Bronchial epithelial cell (primary cell): ENCODE data around the gene SLC4A5. TPM values are rescaled to one million over a fixed set of nuclear protein-coding genes. Genes with fewer than 3 reads are reported as not detected.

ENCODE experiments used
- DNase-seq: peaks from one replicate; pipeline ENCODE4 v3.0.0-alpha.2; 2010; ENCODE audit warnings: low read depth
- FAIRE-seq: peaks from 2 replicates; lab custom pipeline; 2011; peaks lifted over from hg19 to GRCh38; lab: Jason Lieb, UNC
- H3K27me3 ChIP-seq: 2 replicates; pipeline ENCODE4 v1.5.1; 2011; ENCODE audit warnings: low read length; ENCODE audit not compliant: control insufficient read depth, insufficient read depth
- H3K36me3 ChIP-seq: 2 replicates; pipeline ENCODE4 v1.5.1; 2011; ENCODE audit warnings: low read length; ENCODE audit not compliant: control insufficient read depth, insufficient read depth
- H3K4me3 ChIP-seq: 2 replicates; pipeline ENCODE4 v1.5.1; 2011; ENCODE audit warnings: mild to moderate bottlenecking, low read depth, low read length, control low read depth
- total RNA-seq: library from RNA; depleted of rRNA; stranded (reverse); fragments of >200 nt; gene quantifications from 2 replicates; pipeline ENCODE4 v1.2.1, GENCODE V29; 2014
- TF ChIP-seq, protein P1 (sequence below): IDR thresholded peaks from 2 replicates; pipeline ENCODE4 v1.5.1; 2011; ENCODE audit warnings: mild to moderate bottlenecking, moderate library complexity, low read length, control low read depth, inconsistent platforms; ENCODE audit not compliant: insufficient read depth, severe bottlenecking

Gene SLC4A5
- total RNA-seq, 1 donor from 2014 or later: under 0.01 TPM

DNA sequence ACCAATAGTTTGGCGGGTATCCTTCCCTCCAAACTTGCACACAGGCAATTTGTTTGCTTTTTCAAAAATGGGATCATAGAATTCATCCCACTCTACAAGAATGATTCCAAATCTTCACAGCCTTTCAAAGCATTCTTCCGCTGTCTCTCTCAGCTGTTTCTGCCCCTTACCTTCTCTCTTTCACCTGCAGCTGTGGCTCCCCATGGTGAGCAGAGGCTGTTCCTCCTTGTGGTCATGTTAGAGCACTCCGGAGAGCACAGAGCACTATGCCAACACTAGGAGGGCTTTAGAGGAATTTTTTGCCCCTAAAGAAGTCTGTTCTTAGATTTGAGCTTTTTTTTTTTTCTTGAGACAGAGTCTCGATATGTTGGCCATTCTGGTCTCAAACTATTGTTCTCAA lies 114.4 kb downstream of the SLC4A5 start:
- no peaks in the 10 kb centered on the region for H3K36me3 ChIP-seq
- no peak for FAIRE-seq
- TF ChIP-seq, protein P1, sequence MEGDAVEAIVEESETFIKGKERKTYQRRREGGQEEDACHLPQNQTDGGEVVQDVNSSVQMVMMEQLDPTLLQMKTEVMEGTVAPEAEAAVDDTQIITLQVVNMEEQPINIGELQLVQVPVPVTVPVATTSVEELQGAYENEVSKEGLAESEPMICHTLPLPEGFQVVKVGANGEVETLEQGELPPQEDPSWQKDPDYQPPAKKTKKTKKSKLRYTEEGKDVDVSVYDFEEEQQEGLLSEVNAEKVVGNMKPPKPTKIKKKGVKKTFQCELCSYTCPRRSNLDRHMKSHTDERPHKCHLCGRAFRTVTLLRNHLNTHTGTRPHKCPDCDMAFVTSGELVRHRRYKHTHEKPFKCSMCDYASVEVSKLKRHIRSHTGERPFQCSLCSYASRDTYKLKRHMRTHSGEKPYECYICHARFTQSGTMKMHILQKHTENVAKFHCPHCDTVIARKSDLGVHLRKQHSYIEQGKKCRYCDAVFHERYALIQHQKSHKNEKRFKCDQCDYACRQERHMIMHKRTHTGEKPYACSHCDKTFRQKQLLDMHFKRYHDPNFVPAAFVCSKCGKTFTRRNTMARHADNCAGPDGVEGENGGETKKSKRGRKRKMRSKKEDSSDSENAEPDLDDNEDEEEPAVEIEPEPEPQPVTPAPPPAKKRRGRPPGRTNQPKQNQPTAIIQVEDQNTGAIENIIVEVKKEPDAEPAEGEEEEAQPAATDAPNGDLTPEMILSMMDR: no peak
- H3K4me3 ChIP-seq: no peak overlapping the region
- no peaks in the 10 kb centered on the region for H3K27me3 ChIP-seq
- DNase-seq: no peak

DNA sequence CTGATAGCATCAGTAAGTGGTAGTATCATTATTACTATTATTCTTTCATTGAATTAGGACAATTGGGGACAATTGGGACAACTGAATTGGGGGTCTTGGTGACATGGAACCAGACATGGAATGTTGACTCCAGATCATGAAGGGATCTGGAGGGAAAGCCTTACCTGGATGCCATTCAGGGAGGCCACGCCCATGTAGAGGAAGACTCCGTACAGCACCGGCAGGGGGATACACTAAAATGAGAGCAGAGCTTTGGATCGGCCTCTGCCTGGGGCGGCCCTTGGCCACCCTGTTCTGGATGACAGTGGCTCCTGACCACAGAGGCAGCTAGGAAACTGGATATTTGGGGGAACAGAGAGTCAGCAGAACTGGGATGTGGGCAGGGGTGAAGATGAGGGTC lies 115.6 kb downstream of the SLC4A5 start:
- TF ChIP-seq, protein P1: no peak
- DNase-seq (no peak), FAIRE-seq (no peak)
- Histone ChIP-seq H3K36me3 (no peaks in the 10 kb centered on the region), H3K4me3 (no peak overlapping the region), H3K27me3 (no peaks in the 10 kb centered on the region)

DNA sequence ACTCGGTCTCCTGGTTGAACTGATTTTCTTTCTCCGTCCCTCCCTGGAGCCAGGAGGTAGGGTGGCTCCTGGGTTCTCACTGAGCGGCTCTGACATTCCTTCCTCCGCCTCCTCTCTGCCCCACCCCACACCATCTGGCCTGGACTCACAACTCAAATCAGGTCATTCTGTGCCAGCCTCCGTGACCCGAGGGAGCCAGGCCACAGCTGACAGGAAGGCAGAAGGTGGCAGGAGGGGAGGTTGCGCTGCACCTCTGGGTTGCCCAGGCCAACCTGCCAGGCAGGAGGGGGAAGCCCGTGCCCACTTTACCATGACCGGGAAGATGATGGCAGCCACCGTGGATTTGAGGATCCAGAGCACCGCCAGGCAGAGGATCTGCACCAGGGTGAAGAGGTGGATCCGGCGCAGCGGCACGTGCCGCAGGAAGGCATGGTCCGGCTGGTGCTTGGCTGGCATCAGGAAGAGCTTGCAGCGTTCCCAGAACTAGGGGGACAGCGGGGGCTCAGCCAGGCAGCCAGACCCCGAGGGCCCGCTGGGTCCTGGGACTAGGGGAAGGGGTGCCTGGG lies 116.5 kb downstream of the SLC4A5 start:
- no peaks in the 10 kb centered on the region for H3K36me3 ChIP-seq
- FAIRE-seq (no peak), DNase-seq (no peak)
- H3K4me3 ChIP-seq: no peak overlapping the region
- no peaks in the 10 kb centered on the region for H3K27me3 ChIP-seq
- TF ChIP-seq, protein P1: no peak

DNA sequence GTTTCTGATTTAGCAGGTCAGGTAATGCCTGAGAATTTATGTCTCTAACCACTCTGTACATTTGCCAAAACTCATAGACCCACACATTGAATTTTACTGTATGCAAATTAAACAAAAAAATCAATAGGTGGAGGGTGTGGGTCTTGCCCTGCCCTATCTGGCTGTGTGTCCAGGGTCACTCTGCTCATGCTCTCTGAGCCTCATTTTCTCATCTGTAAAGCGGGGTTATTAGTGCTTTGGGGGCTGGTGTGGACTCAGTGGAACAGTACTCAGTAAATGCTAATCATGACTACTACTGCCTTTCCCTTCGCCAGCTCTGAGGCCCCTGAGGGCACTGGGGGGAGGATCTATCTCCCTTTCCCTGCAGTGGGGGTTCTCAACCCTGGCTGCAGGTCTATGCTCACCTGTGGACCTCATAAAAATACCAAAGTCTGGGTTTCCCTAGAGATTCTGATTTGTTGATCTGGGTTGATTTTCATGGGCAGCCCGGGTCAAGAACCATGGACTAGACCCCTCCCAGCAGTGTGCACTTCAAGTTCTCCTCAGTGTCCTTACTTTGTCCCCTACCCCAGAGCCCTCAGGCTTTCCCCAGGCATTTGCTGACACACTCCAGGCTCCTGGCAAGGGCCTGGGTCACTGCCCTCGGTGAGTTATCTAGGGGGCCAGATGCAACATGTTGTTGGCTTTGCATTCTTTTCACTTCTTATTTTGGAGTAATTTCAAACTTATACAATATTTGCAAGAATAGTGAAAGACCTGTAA lies 117.3 kb downstream of the SLC4A5 start:
- H3K4me3 ChIP-seq: no peak overlapping the region
- TF ChIP-seq, protein P1: no peak
- no peak for FAIRE-seq
- DNase-seq: no peak
- H3K36me3 ChIP-seq: no peaks in the 10 kb centered on the region
- H3K27me3 ChIP-seq: no peaks in the 10 kb centered on the region

DNA sequence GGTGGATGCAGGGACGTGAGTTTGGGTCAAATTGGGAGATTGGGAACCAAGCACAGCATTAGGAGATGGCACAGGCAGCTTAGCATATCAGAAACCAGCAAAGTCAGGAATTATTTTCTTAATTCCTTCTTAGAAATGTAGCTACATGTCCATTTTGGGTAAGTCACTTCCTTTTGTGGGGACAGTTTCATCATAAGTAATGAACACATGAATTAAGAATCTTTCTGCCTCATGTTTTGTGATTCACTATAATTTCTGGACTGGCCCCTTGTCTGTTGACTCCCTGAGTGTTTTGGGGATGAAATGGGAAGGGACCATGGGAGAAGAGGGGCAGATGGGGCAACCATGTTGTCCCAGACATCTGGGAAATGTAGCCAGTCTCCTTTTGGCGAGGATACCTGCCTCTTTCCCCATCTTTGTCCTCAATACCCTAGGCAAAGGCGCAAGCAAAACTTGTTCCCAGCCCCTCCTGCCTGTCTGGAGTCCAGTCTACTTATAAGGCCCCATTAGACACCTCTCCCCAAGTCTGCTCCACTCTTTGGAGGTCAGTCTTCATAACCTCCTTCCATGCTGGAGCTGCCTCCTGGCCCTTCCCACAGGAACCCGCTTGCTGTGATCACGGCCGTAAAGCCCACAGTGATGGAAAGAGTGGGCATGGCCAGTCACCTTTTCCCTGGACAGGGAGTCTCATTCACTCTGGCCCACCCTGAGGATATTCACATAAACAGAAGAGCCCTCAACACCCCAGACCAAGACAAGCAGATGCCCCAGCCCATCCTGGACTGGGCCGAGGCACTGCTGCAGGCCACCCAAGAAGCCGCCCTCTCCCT lies 119.1 kb downstream of the SLC4A5 start:
- H3K27me3 ChIP-seq: no peaks in the 10 kb centered on the region
- TF ChIP-seq, protein P1: no peak
- no peaks in the 10 kb centered on the region for H3K36me3 ChIP-seq
- H3K4me3 ChIP-seq: no peak overlapping the region
- FAIRE-seq: no peak
- peak; percentile 53 for DNase-seq
